ENCODE data around the gene FBXW7. TPM values are rescaled to one million over a fixed set of nuclear protein-coding genes. Genes with fewer than 3 reads are reported as not detected.

Gene FBXW7
- polyA plus RNA-seq, 1 of the 3 experiments (the other 2 are of a cell fraction) = 7.7 TPM

DNA sequence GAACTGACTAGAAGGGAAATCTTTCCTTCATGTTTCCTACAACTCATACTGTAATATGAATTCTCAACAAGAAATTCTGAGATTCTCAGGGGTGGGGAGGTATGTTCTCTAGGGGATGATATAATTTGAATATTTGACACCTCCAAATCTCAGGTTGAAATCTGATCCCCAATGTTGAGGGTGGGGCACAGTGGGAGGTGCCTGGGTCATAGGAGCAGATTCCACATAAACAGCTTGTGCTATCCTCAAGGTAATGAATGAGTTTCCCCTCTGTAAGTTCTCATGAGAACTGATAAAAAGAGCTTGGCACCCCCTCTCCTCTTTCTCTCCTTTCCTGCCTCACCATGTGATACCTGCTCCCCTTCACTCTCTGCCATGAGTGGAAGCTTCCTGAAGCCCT, 21.5 kb downstream of the FBXW7 start:
- H3K9me2 ChIP-seq = no peaks in the 10 kb centered on the region
- TF ChIP-seq MXI1 (IDR thresholded peaks at IDR 0.05; ENCODE audit: low read depth, low read length) (no peak), NFIC (IDR thresholded peaks at IDR 0.05; ENCODE audit: borderline replicate concordance) (no peak), TEAD4 (IDR thresholded peaks at IDR 0.05; ENCODE audit: borderline replicate concordance, insufficient read depth) (no peak), FOXM1 (IDR thresholded peaks at IDR 0.05; ENCODE audit: low read depth) (no peak)
- no peak overlapping the region for H3K4me2 ChIP-seq
- no peaks in the 10 kb centered on the region for H3K27me3 ChIP-seq (ENCODE audit: insufficient read depth)
- no peaks in the 10 kb centered on the region for H3K36me3 ChIP-seq (replicated peaks in 1 of 2; ENCODE audit: control insufficient read depth in 1 of 2, insufficient read depth in 2 of 2, low read length in 1 of 2)
- no peak overlapping the region for H3K4me3 ChIP-seq (ENCODE audit: low read depth in 2 of 2, low read length in 1 of 2)
- H2AFZ ChIP-seq (ENCODE audit: low read depth) = no peak overlapping the region
- ChIA-PET CTCF (interaction anchor here (1.0 to 3.2 kb wide), 4 partner anchors 10 to 51 kb away, joined by 3 to 17 read pairs (median 6); no protein-coding TSS in a partner anchor), POLR2A (no interaction called here)
- no peak overlapping the region for H3K27ac ChIP-seq (ENCODE audit: low read depth in 2 of 2, low read length in 1 of 2)
- no peak overlapping the region for H3K9ac ChIP-seq
- peaks cover 89% of the 10 kb centered on the region for H3K79me2 ChIP-seq (ENCODE audit: insufficient read depth)
- peaks cover 5% of the 10 kb centered on the region for H3F3A ChIP-seq (replicated peaks; ENCODE audit: insufficient read depth)
- no peaks in the 10 kb centered on the region for H3K9me3 ChIP-seq
- H3K4me1 ChIP-seq (ENCODE audit: control insufficient read depth in 1 of 2, insufficient read depth in 2 of 2, low read depth in 1 of 2, low read length in 1 of 2) = peaks cover 7 to 8% of the 10 kb centered on the region in 2 experiments; a peak in 3 of 4 replicates
- DNase-seq = no peak
- peaks cover 18% of the 10 kb centered on the region for H4K20me1 ChIP-seq (ENCODE audit: insufficient read depth)

DNA sequence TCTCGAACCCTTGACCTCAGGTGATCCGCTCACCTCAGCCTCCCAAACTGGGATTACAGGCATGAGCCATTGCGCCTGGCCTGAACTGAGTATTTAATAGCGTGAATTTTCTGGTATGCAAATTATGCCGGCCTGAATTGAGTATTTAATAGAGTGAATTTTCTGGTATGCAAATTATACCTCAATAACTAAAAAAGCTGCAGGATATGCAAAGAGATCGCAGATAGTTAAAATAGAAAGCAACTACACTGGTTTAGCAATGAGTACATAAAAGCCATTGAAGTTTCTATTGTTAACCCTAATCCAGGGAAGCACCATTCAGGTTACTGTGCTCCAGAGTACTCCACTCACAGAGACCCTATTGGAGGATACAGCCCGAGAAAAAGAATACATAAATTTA, 22.8 kb downstream of the FBXW7 start:
- no peak for DNase-seq
- no peaks in the 10 kb centered on the region for H3K27me3 ChIP-seq (ENCODE audit: insufficient read depth)
- no peak overlapping the region for H3K4me2 ChIP-seq
- no peaks in the 10 kb centered on the region for H3K36me3 ChIP-seq (replicated peaks in 1 of 2; ENCODE audit: control insufficient read depth in 1 of 2, insufficient read depth in 2 of 2, low read length in 1 of 2)
- H3K4me1 ChIP-seq (ENCODE audit: control insufficient read depth in 1 of 2, insufficient read depth in 2 of 2, low read depth in 1 of 2, low read length in 1 of 2) = peaks cover 7 to 8% of the 10 kb centered on the region in 2 experiments; a peak in 3 of 4 replicates
- ChIA-PET POLR2A (no interaction called here), CTCF (interaction anchor here (0.9 to 1.4 kb wide), 3 partner anchors 12 to 127 kb away, joined by 3 read pairs; no protein-coding TSS in a partner anchor)
- WGBS (ENCODE audit: low lambda C conversion rate) = 97% methylated on average over 7 of the region's 7 CpGs
- H3K9me2 ChIP-seq = no peaks in the 10 kb centered on the region
- TF ChIP-seq GABPA (IDR thresholded peaks at IDR 0.05; ENCODE audit: low read depth) = no peak
- no peak for TF ChIP-seq TEAD4 (IDR thresholded peaks at IDR 0.05; ENCODE audit: borderline replicate concordance, insufficient read depth)
- no peak for TF ChIP-seq EZH2phosphoT487 (IDR thresholded peaks at IDR 0.05; ENCODE audit: borderline replicate concordance, low read depth)
- TF ChIP-seq, protein P1, sequence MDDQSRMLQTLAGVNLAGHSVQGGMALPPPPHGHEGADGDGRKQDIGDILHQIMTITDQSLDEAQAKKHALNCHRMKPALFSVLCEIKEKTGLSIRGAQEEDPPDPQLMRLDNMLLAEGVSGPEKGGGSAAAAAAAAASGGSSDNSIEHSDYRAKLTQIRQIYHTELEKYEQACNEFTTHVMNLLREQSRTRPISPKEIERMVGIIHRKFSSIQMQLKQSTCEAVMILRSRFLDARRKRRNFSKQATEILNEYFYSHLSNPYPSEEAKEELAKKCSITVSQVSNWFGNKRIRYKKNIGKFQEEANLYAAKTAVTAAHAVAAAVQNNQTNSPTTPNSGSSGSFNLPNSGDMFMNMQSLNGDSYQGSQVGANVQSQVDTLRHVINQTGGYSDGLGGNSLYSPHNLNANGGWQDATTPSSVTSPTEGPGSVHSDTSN (IDR thresholded peaks at IDR 0.05) = no peak
- TF ChIP-seq, protein P2, sequence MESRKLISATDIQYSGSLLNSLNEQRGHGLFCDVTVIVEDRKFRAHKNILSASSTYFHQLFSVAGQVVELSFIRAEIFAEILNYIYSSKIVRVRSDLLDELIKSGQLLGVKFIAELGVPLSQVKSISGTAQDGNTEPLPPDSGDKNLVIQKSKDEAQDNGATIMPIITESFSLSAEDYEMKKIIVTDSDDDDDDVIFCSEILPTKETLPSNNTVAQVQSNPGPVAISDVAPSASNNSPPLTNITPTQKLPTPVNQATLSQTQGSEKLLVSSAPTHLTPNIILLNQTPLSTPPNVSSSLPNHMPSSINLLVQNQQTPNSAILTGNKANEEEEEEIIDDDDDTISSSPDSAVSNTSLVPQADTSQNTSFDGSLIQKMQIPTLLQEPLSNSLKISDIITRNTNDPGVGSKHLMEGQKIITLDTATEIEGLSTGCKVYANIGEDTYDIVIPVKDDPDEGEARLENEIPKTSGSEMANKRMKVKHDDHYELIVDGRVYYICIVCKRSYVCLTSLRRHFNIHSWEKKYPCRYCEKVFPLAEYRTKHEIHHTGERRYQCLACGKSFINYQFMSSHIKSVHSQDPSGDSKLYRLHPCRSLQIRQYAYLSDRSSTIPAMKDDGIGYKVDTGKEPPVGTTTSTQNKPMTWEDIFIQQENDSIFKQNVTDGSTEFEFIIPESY (IDR thresholded peaks at IDR 0.05; ENCODE audit: borderline replicate concordance, low read depth) = no peak
- TF ChIP-seq FOXM1 (IDR thresholded peaks at IDR 0.05; ENCODE audit: low read depth) = no peak
- no peak for TF ChIP-seq NFIC (IDR thresholded peaks at IDR 0.05; ENCODE audit: borderline replicate concordance)
- no peak overlapping the region for H3K27ac ChIP-seq (ENCODE audit: low read depth in 2 of 2, low read length in 1 of 2)
- no peak overlapping the region for H3K4me3 ChIP-seq (ENCODE audit: low read depth in 2 of 2, low read length in 1 of 2)
- H3F3A ChIP-seq (replicated peaks; ENCODE audit: insufficient read depth) = peaks cover 5% of the 10 kb centered on the region
- H4K20me1 ChIP-seq (ENCODE audit: insufficient read depth) = peaks cover 18% of the 10 kb centered on the region
- no peak overlapping the region for H2AFZ ChIP-seq (ENCODE audit: low read depth)
- no peaks in the 10 kb centered on the region for H3K9me3 ChIP-seq
- peaks cover 89% of the 10 kb centered on the region for H3K79me2 ChIP-seq (ENCODE audit: insufficient read depth)
- H3K9ac ChIP-seq = no peak overlapping the region
